Colonic mucosa (tissue), 4 donors: ENCODE results near the gene SPDYE6. TPM values are rescaled to one million over a fixed set of nuclear protein-coding genes. Genes with fewer than 3 reads are reported as not detected.

ENCODE experiments used
- DNase-seq: peaks from one replicate; pipeline ENCODE4 v3.0.0-alpha.2; 2020
- H3K27ac ChIP-seq: fragments of 200-600 bp; one replicate; pipeline ENCODE4 v1.8.0; 2021
- H3K27me3 ChIP-seq: fragments of 200-600 bp; one replicate; pipeline ENCODE4 v1.8.0; 2021
- H3K36me3 ChIP-seq: fragments of 200-600 bp; one replicate; pipeline ENCODE4 v1.8.0; 2021
- H3K4me1 ChIP-seq: fragments of 200-600 bp; one replicate; pipeline ENCODE4 v1.8.0; 2021; ENCODE audit warnings: mild to moderate bottlenecking
- H3K4me3 ChIP-seq: fragments of 200-600 bp; one replicate; pipeline ENCODE4 v1.8.0; 2021
- H3K9ac ChIP-seq, 2 donors: one replicate each; pipeline ENCODE4 v1.7.0; 2013; ENCODE audit warnings: control low read depth in 2 of 2, low read depth in 2 of 2, low read length in 2 of 2
- H3K9me3 ChIP-seq: fragments of 200-600 bp; one replicate; pipeline ENCODE4 v1.8.0; 2021
- intact Hi-C: fragments of 100-400 bp; cut with DNase I; formaldehyde crosslinking; loops from one replicate; pipeline ENCODE4 v1.14.1; 2022
- microRNA-seq: library from miRNA; unstranded; fragments of <30 nt; microRNA quantifications from one replicate; pipeline ENCODE4, GENCODE V29; 2019
- total RNA-seq, 2 donors: library from RNA; stranded (reverse); fragmentation: NEBNext Ultra II Directional in 1 of 2; extraction: Animal tissue kit (Norgen Biotek cat#: 25700) in 1 of 2; gene quantifications; one replicate each; pipeline ENCODE4 v1.2.1, GENCODE V29; 2021
- TF ChIP-seq, protein P1 (sequence below): fragments of 200-600 bp; IDR thresholded peaks from one replicate; pipeline ENCODE4 v1.8.0; 2022; ENCODE audit warnings: antibody characterized with exemption, mild to moderate bottlenecking
- donor health status: healthy.
- donor health status: DM: no; HTN: no; CAD: no.
- donor health status: DM: no; HTN: no; CAD: no.

SPDYE6 gene
- total RNA-seq, 2 donors from 2014 or later = not detected

GRCh38 chr7:102297487-102298218 is 58.6 kb downstream of the SPDYE6 start:
- no peak overlapping the region for H3K27ac ChIP-seq
- H3K36me3 ChIP-seq = no peaks in the 10 kb centered on the region
- TF ChIP-seq, protein P1, sequence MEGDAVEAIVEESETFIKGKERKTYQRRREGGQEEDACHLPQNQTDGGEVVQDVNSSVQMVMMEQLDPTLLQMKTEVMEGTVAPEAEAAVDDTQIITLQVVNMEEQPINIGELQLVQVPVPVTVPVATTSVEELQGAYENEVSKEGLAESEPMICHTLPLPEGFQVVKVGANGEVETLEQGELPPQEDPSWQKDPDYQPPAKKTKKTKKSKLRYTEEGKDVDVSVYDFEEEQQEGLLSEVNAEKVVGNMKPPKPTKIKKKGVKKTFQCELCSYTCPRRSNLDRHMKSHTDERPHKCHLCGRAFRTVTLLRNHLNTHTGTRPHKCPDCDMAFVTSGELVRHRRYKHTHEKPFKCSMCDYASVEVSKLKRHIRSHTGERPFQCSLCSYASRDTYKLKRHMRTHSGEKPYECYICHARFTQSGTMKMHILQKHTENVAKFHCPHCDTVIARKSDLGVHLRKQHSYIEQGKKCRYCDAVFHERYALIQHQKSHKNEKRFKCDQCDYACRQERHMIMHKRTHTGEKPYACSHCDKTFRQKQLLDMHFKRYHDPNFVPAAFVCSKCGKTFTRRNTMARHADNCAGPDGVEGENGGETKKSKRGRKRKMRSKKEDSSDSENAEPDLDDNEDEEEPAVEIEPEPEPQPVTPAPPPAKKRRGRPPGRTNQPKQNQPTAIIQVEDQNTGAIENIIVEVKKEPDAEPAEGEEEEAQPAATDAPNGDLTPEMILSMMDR = no peak
- no peak for DNase-seq
- no peaks in the 10 kb centered on the region for H3K27me3 ChIP-seq
- H3K4me3 ChIP-seq = no peak overlapping the region
- H3K9me3 ChIP-seq = no peaks in the 10 kb centered on the region
- H3K4me1 ChIP-seq = no peaks in the 10 kb centered on the region
- no peak overlapping the region for H3K9ac ChIP-seq
- intact Hi-C loops = no loop called here

DNA sequence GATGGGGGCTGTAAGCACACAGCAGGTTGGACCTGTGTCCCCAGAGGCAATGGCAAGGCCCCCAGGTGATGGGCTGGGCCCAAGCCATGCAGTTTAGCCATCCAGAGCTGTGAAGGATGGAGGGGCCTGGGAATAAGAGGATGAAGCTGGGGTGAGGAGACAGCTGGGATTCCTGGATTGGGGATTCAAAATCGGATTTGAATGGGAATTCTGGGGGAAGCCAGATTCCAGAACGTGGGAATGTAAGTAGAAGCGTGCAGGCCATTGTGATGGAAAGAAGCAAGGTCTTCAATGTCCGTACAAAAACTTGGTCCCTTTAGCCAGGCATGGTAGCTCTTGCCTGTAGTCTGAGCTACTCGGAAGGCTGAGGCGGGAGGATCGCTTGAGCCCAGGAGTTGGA is 59.7 kb downstream of the SPDYE6 start:
- TF ChIP-seq, protein P1 = no peak
- no peak overlapping the region for H3K27ac ChIP-seq
- intact Hi-C loops = no loop called here
- H3K9me3 ChIP-seq = no peaks in the 10 kb centered on the region
- no peak overlapping the region for H3K4me3 ChIP-seq
- H3K4me1 ChIP-seq = no peaks in the 10 kb centered on the region
- no peaks in the 10 kb centered on the region for H3K27me3 ChIP-seq
- no peaks in the 10 kb centered on the region for H3K36me3 ChIP-seq
- no peak overlapping the region for H3K9ac ChIP-seq
- DNase-seq = no peak

GRCh38 chr7:102296179-102296438 is 60.1 kb downstream of the SPDYE6 start:
- TF ChIP-seq, protein P1 = no peak
- intact Hi-C loops = no loop called here
- H3K4me3 ChIP-seq = no peak overlapping the region
- no peaks in the 10 kb centered on the region for H3K9me3 ChIP-seq
- H3K36me3 ChIP-seq = no peaks in the 10 kb centered on the region
- DNase-seq = no peak
- no peaks in the 10 kb centered on the region for H3K27me3 ChIP-seq
- no peak overlapping the region for H3K27ac ChIP-seq
- no peak overlapping the region for H3K9ac ChIP-seq
- no peaks in the 10 kb centered on the region for H3K4me1 ChIP-seq

Small RNA genes within 50 kb of the gene (microRNA-seq; reads per million reads assigned to microRNA genes)
- not detected for gene MIR548O

Other genes starting within 250 kb of the SPDYE6 start
- 1 to 10 TPM; 3.1 to 5.0 TPM for gene SH2B2, start 69.6 kb downstream of the SPDYE6 start, total RNA-seq
- 10 to 100 TPM; 15.1 to 19.4 TPM for gene PRKRIP1, start 39.9 kb upstream of the SPDYE6 start, total RNA-seq
- gene ORAI2, start 77.1 kb upstream of the SPDYE6 start, total RNA-seq = 1 to 10 TPM; 3.3 to 5.5 TPM
- gene ALKBH4, start 108.4 kb upstream of the SPDYE6 start, total RNA-seq = 10 to 100 TPM in 1 of 2 donors, 1 to 10 TPM in 1; 9.7 to 14.1 TPM
- 10 to 100 TPM; 11.4 to 19.6 TPM for gene LRWD1, start 108.5 kb upstream of the SPDYE6 start, total RNA-seq
- 10 to 100 TPM; 43.0 to 49.2 TPM for gene POLR2J, start 122.5 kb upstream of the SPDYE6 start, total RNA-seq
- 10 to 100 TPM; 13.2 to 30.0 TPM for gene RASA4B, start 161.3 kb upstream of the SPDYE6 start, total RNA-seq
- gene UPK3BL2, start 187.3 kb upstream of the SPDYE6 start, total RNA-seq = 10 to 100 TPM in 1 of 2 donors, 1 to 10 TPM in 1; 9.0 to 13.7 TPM
- not detected for gene SPDYE2, start 194.8 kb upstream of the SPDYE6 start, total RNA-seq
- 10 to 100 TPM; 19.2 to 32.9 TPM for gene POLR2J3, start 216.1 kb upstream of the SPDYE6 start, total RNA-seq